ENCODE results near the gene MYCL. TPM values are rescaled to one million over a fixed set of nuclear protein-coding genes. Genes with fewer than 3 reads are reported as not detected.

MYCL gene
- total RNA-seq, 1 donor from 2014 or later, result 8.2 TPM

DNA sequence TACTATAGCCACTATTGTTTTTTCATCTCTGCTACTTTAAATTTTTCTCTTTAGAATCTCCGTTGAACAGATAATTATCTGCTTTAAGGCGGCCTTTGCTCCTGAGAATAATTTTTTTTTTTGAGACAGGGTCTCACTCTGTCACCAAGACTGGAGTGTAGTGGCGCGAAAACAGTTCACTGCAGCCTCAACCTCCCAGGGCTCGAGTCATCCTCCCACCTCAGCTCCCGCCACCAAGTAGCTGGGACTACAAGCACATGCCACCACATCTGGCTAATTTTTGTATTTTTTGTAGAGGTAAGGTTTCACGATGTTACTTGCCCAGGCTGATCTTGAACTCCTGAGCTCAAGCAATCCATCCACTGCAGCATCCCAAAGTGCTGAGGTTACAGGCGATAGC is 47.0 kb downstream of the MYCL start:
- no peaks in the 10 kb centered on the region for H3K36me3 ChIP-seq (ENCODE audit: control insufficient read depth, insufficient read depth, low read length)
- H3K4me3 ChIP-seq (ENCODE audit: low read depth, low read length), result no peak overlapping the region
- DNase-seq (ENCODE audit: low read depth), result no peak
- TF ChIP-seq, protein P1, sequence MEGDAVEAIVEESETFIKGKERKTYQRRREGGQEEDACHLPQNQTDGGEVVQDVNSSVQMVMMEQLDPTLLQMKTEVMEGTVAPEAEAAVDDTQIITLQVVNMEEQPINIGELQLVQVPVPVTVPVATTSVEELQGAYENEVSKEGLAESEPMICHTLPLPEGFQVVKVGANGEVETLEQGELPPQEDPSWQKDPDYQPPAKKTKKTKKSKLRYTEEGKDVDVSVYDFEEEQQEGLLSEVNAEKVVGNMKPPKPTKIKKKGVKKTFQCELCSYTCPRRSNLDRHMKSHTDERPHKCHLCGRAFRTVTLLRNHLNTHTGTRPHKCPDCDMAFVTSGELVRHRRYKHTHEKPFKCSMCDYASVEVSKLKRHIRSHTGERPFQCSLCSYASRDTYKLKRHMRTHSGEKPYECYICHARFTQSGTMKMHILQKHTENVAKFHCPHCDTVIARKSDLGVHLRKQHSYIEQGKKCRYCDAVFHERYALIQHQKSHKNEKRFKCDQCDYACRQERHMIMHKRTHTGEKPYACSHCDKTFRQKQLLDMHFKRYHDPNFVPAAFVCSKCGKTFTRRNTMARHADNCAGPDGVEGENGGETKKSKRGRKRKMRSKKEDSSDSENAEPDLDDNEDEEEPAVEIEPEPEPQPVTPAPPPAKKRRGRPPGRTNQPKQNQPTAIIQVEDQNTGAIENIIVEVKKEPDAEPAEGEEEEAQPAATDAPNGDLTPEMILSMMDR (IDR thresholded peaks at IDR 0.05; ENCODE audit: insufficient read depth, low read length, poor library complexity, severe bottlenecking), result no peak
- H3K27me3 ChIP-seq (ENCODE audit: control insufficient read depth, insufficient read depth, low read length), result no peaks in the 10 kb centered on the region

DNA sequence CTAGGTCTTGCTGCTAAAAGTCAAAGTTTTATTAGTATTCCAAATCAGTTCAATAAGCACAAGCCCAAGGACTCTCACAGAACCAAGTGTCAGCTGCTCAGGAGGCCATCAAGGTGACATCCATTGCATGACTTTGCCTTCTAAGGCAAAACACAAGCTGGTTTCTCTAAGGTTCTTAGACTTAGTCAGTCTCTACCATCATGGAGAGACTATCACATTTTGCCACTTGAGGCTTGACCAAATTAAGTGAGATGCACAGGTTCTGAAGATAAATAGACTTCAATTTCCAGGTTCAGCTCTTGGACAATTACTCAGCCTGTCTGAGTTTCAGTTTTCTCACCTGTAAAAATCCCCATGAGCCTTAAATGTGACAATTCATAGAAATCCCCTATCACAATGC is 47.4 kb downstream of the MYCL start:
- Histone ChIP-seq H3K36me3 (ENCODE audit: control insufficient read depth, insufficient read depth, low read length) (no peaks in the 10 kb centered on the region), H3K27me3 (ENCODE audit: control insufficient read depth, insufficient read depth, low read length) (no peaks in the 10 kb centered on the region), H3K4me3 (ENCODE audit: low read depth, low read length) (no peak overlapping the region)
- DNase-seq (ENCODE audit: low read depth), result no peak
- TF ChIP-seq, protein P1 (IDR thresholded peaks at IDR 0.05; ENCODE audit: insufficient read depth, low read length, poor library complexity, severe bottlenecking), result no peak

DNA sequence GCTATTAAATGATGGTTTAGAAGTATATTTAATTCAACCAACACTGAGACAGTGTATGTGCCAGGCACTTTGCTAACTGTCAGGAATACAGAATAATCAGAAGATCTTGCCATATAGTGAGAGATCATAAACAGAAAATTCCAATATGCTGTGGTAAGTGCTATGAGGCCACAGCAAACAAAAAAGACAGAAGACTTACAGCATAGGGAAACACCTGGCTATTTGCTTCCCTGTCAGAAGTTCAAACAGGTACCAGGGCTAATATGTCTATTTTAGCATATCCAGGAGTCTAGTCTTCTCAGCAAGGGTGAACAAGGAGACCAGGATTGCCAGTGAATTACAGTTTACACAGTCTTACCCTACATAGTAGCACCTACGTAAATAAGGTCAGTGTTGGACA is 48.8 kb downstream of the MYCL start:
- TF ChIP-seq, protein P1 (IDR thresholded peaks at IDR 0.05; ENCODE audit: insufficient read depth, low read length, poor library complexity, severe bottlenecking), result no peak
- no peaks in the 10 kb centered on the region for H3K27me3 ChIP-seq (ENCODE audit: control insufficient read depth, insufficient read depth, low read length)
- no peak for DNase-seq (ENCODE audit: low read depth)

DNA sequence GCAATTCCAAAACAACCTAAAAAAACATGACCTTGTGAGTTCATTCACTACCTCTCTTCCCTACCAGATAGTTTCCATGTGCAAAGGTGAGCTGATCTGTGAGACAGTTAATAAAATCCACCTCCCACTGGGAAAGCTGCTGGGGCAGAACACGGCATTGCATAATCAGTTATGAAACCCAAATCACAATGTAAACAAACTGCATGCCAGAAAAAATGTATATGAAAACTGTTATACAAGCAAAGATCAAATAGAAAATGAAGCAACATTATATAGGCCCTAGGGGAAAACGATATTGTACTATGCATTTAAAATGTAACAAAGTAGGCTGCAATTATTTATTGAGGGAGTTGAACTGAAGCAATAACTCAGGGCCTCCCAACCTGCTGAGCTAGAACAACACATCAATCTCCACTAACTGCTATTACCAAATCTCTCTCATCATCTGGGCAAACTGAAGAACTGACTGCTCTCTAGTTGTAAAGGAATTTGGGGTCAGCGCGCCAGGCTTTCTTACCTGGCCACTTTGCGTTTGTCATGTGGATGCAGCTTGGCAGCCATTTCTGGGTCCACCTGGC is 49.4 kb downstream of the MYCL start:
- H3K36me3 ChIP-seq (ENCODE audit: control insufficient read depth, insufficient read depth, low read length), result no peaks in the 10 kb centered on the region
- H3K4me3 ChIP-seq (ENCODE audit: low read depth, low read length), result no peak overlapping the region
- TF ChIP-seq, protein P1 (IDR thresholded peaks at IDR 0.05; ENCODE audit: insufficient read depth, low read length, poor library complexity, severe bottlenecking), result no peak
- no peak for DNase-seq (ENCODE audit: low read depth)
- H3K27me3 ChIP-seq (ENCODE audit: control insufficient read depth, insufficient read depth, low read length), result no peaks in the 10 kb centered on the region

More for the DNA sequence above, 48.8 kb downstream of the MYCL start:
- no peaks in the 10 kb centered on the region for H3K36me3 ChIP-seq (ENCODE audit: control insufficient read depth, insufficient read depth, low read length)
- H3K4me3 ChIP-seq (ENCODE audit: low read depth, low read length), result no peak overlapping the region

DNA sequence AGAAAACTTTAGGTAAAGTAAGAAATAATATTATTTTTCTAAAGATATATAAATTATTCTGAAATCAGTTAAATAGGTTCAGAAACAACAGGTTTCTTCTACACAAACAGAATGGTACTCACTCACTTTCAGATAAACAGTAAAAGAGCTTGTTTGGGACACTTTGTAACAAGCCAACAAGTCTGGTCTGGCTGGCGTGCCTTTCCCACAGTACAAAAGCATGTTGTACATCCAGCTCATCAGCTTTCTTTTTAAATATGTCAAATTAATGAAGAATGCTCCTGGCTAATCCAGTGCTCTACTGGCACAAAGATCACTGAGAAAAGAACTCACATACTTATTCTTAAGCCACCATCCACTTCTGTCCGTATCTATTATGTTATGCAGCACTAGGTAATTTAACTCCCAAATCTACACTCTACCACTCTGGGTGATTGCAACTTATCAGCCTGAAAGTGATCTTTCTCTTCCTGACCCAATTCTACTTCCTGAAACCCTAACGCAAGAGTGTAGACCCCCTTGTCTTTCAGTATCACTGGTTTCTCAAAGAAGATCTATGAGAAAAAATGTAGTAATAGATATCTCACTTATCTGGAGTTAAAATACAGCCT is 51.0 kb downstream of the MYCL start:
- TF ChIP-seq, protein P1 (IDR thresholded peaks at IDR 0.05; ENCODE audit: insufficient read depth, low read length, poor library complexity, severe bottlenecking), result no peak
- H3K36me3 ChIP-seq (ENCODE audit: control insufficient read depth, insufficient read depth, low read length), result no peaks in the 10 kb centered on the region
- DNase-seq (ENCODE audit: low read depth), result no peak
- no peak overlapping the region for H3K4me3 ChIP-seq (ENCODE audit: low read depth, low read length)
- no peaks in the 10 kb centered on the region for H3K27me3 ChIP-seq (ENCODE audit: control insufficient read depth, insufficient read depth, low read length)

DNA sequence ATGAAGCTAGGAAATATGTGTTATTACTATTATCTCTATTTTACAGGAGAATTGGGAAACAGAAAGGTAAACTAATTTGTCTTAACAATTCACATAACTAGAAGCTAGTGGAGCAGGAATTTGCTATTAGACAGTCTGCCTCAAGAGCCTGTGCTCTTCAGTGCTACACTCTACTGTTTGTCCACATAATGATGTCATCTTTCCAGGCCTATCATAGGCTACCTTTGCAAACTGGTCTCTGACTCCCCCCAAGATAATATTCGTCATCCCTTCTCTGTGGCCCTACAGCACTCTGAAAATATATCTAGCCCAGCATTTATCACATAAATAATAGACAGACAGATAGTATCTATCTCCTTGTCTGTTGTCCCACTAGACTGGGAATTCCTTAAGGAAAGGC is 52.5 kb downstream of the MYCL start:
- no peaks in the 10 kb centered on the region for H3K36me3 ChIP-seq (ENCODE audit: control insufficient read depth, insufficient read depth, low read length)

More for the DNA sequence above, 52.5 kb downstream of the MYCL start:
- DNase-seq (ENCODE audit: low read depth), result no peak
- TF ChIP-seq, protein P1 (IDR thresholded peaks at IDR 0.05; ENCODE audit: insufficient read depth, low read length, poor library complexity, severe bottlenecking), result no peak
- H3K4me3 ChIP-seq (ENCODE audit: low read depth, low read length), result no peak overlapping the region
- H3K27me3 ChIP-seq (ENCODE audit: control insufficient read depth, insufficient read depth, low read length), result no peaks in the 10 kb centered on the region
